Lower leg skin (tissue), 3 donors: Measurements from ENCODE around the gene SHH.

Experiments used
- CTCF ChIP-seq, 3 donors: fragments of 450-650 bp; IDR thresholded peaks; one replicate each; pipeline ENCODE4 v1.5.1; 2016; ENCODE audit warnings: antibody characterized with exemption in 3 of 3, mild to moderate bottlenecking in 3 of 3, moderate library complexity in 2 of 3
- POLR2A ChIP-seq, 2 donors: fragments of 450-650 bp; IDR thresholded peaks; one replicate each; pipeline ENCODE4 v1.6.1; 2016 to 2017; ENCODE audit warnings: antibody characterized with exemption in 2 of 2, mild to moderate bottlenecking in 1 of 2, moderate library complexity in 1 of 2

DNA sequence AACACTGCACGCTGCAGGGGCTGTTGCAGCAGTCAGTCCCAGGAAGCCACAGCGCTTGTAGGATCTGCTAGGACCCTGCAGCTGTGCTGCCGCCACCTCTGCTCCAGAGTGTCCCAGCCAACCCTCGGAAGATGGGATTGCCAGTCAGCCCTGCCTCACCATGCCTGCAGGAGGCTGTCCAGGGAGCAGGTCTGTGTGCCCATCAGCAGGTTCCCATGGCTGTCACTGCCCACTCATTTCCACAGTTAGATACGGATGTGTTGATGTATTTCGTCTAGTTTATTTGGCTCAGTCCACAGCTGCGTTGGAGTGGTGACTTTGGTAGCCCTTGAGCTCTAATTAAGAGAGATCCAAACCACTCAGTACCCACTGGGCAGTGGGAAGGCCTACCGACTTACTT is 35.7 kb downstream of the SHH start:
- no peak for TF ChIP-seq CTCF (IDR thresholded peaks at IDR 0.05)
- no peak for TF ChIP-seq POLR2A (IDR thresholded peaks at IDR 0.05)
